Urinary bladder (tissue), 4 donors: Measurements from ENCODE around the gene MAFG. TPM values are rescaled to one million over a fixed set of nuclear protein-coding genes. Genes with fewer than 3 reads are reported as not detected.
A peak's percentile ranks its signal among the peaks of the same experiment; 100 is the strongest.

Experiments
- DNase-seq: peaks from one replicate; pipeline ENCODE4 v3.0.0-alpha.2; 2015; ENCODE audit errors: extremely low spot score
- H3K27ac ChIP-seq: one replicate; pipeline ENCODE4 v1.5.1; 2013; ENCODE audit warnings: low read depth, mild to moderate bottlenecking, moderate library complexity
- H3K36me3 ChIP-seq: one replicate; pipeline ENCODE4 v1.6.1; 2013; ENCODE audit warnings: mild to moderate bottlenecking, moderate library complexity; ENCODE audit not compliant: insufficient read depth
- H3K4me1 ChIP-seq: one replicate; pipeline ENCODE4 v1.6.1; 2013; ENCODE audit warnings: mild to moderate bottlenecking, moderate library complexity; ENCODE audit not compliant: insufficient read depth
- H3K4me3 ChIP-seq: one replicate; pipeline ENCODE4 v1.5.1; 2013; ENCODE audit warnings: low read depth, low read length
- WGBS: extraction: QIAGEN DNeasy Blood & Tissue Kit; methylation state at CpG from one replicate; pipeline ENCODE4 v1.1.7; 2013; 5-methylcytosine and 5-hydroxymethylcytosine counted together
- polyA plus RNA-seq: library from polyadenylated mRNA; stranded (reverse); fragments of 200-250 nt; gene quantifications from one replicate; pipeline ENCODE4 v1.2.3, GENCODE V29; 2013
- total RNA-seq: library from RNA; depleted of rRNA; stranded (reverse); fragments of >200 nt; gene quantifications from one replicate; pipeline ENCODE4 v1.2.3, GENCODE V29; 2014
- donor health status: healthy with polysubstance abuse.
- donor health status: healthy.

Gene MAFG
- total and polyA plus RNA-seq, 2 donors = 7.6 to 31.3 TPM

GRCh38 chr17:81939218-81939617, 11.7 kb upstream of the MAFG start:
- Histone ChIP-seq H3K27ac (no peak overlapping the region), H3K4me1 (no peaks in the 10 kb centered on the region), H3K36me3 (no peaks in the 10 kb centered on the region), H3K4me3 (no peak overlapping the region)
- no peak for DNase-seq
- 68% methylated on average over 15 of the region's 15 CpGs for WGBS

GRCh38 chr17:81935709-81936084, 8.2 kb upstream of the MAFG start:
- H3K27ac ChIP-seq = no peak overlapping the region
- H3K4me3 ChIP-seq = no peak overlapping the region
- no peaks in the 10 kb centered on the region for H3K36me3 ChIP-seq
- DNase-seq = no peak
- H3K4me1 ChIP-seq = no peaks in the 10 kb centered on the region
- 88% methylated on average over 6 of the region's 6 CpGs for WGBS

GRCh38 chr17:81934850-81935708, 7.5 kb upstream of the MAFG start:
- no peak for DNase-seq
- H3K4me1 ChIP-seq = no peaks in the 10 kb centered on the region
- no peak overlapping the region for H3K4me3 ChIP-seq
- H3K36me3 ChIP-seq = no peaks in the 10 kb centered on the region
- no peak overlapping the region for H3K27ac ChIP-seq
- 91% methylated on average over 38 of the region's 38 CpGs for WGBS

GRCh38 chr17:81934098-81934757, 6.7 kb upstream of the MAFG start:
- 87% methylated on average over 23 of the region's 23 CpGs for WGBS
- no peaks in the 10 kb centered on the region for H3K4me1 ChIP-seq
- no peak overlapping the region for H3K27ac ChIP-seq
- no peak overlapping the region for H3K4me3 ChIP-seq
- no peak for DNase-seq
- no peaks in the 10 kb centered on the region for H3K36me3 ChIP-seq

- Histone ChIP-seq H3K4me1 (no peaks in the 10 kb centered on the region), H3K4me3 (no peak overlapping the region), H3K27ac (no peak overlapping the region), H3K36me3 (no peaks in the 10 kb centered on the region)
- WGBS = 89% methylated on average over 14 of the region's 14 CpGs
- DNase-seq = no peak
Observed at GRCh38 chr17:81933178-81933699, 5.7 kb upstream of the MAFG start.

GRCh38 chr17:81932333-81932983, 4.9 kb upstream of the MAFG start:
- H3K4me1 ChIP-seq = no peaks in the 10 kb centered on the region
- no peak for DNase-seq
- 85% methylated on average over 9 of the region's 9 CpGs for WGBS

GRCh38 chr17:81931557-81932332, 4.2 kb upstream of the MAFG start:
- no peak for DNase-seq
- H3K27ac ChIP-seq = no peak overlapping the region
- no peaks in the 10 kb centered on the region for H3K36me3 ChIP-seq
- 34% methylated on average over 15 of the region's 15 CpGs for WGBS
- no peak overlapping the region for H3K4me3 ChIP-seq
- H3K4me1 ChIP-seq = no peaks in the 10 kb centered on the region

More at GRCh38 chr17:81932333-81932983, 4.9 kb upstream of the MAFG start:
- Histone ChIP-seq H3K4me3 (no peak overlapping the region), H3K36me3 (no peaks in the 10 kb centered on the region), H3K27ac (no peak overlapping the region)

GRCh38 chr17:81931189-81931556, 3.6 kb upstream of the MAFG start:
- Histone ChIP-seq H3K36me3 (no peaks in the 10 kb centered on the region), H3K27ac (no peak overlapping the region), H3K4me1 (no peaks in the 10 kb centered on the region), H3K4me3 (no peak overlapping the region)
- WGBS = 65% methylated on average over 13 of the region's 13 CpGs
- no peak for DNase-seq

GRCh38 chr17:81930142-81931125, 2.9 kb upstream of the MAFG start:
- Histone ChIP-seq H3K27ac (no peak overlapping the region), H3K36me3 (no peaks in the 10 kb centered on the region), H3K4me1 (no peaks in the 10 kb centered on the region), H3K4me3 (no peak overlapping the region)
- no peak for DNase-seq
- WGBS = 61% methylated on average over 20 of the region's 20 CpGs

GRCh38 chr17:81929253-81930141, 2.0 kb upstream of the MAFG start:
- Histone ChIP-seq H3K4me3 (no peak overlapping the region), H3K36me3 (no peaks in the 10 kb centered on the region), H3K4me1 (no peaks in the 10 kb centered on the region), H3K27ac (no peak overlapping the region)
- WGBS = 90% methylated on average over 31 of the region's 31 CpGs
- no peak for DNase-seq

GRCh38 chr17:81928544-81929252, 1.2 kb upstream of the MAFG start:
- no peaks in the 10 kb centered on the region for H3K4me1 ChIP-seq
- H3K4me3 ChIP-seq = peak overlapping the region; percentile 93
- H3K27ac ChIP-seq = no peak overlapping the region
- no peaks in the 10 kb centered on the region for H3K36me3 ChIP-seq
- DNase-seq = no peak
- 29% methylated on average over 44 of the region's 44 CpGs for WGBS
